Heart left ventricle (tissue), 13 donors: ENCODE measurements around the gene VPS26A.

Experiments
- POLR2A ChIP-seq, 2 donors: fragments of 450-650 bp; IDR thresholded peaks; one replicate each; pipeline ENCODE4 v1.6.1; 2017; ENCODE audit warnings: antibody characterized with exemption in 2 of 2, mild to moderate bottlenecking in 2 of 2, moderate library complexity in 2 of 2
- TF ChIP-seq, protein P1 (sequence below), 12 donors: fragments of 200-600 bp; sonication (generic) in 4 of 12; IDR thresholded peaks; one replicate each; pipeline versions ENCODE4 v1.5.0 to v1.8.0; 2018 to 2022; ENCODE audit warnings: antibody characterized with exemption in 12 of 12, mild to moderate bottlenecking in 5 of 12
- donor health status: ischemic (EF 13 %, LVEDD 7.1; RV severe dilation, severe dysfunction).
- donor health status: DM: no; HTN: yes; CAD: no.
- donor health status: DM: no; HTN: no; CAD: no.
- donor health status: ischemic (EF 25% LVEDD 6.9; RV normal size, moderate dysfunction).
- donor health status: ischemic (EF 25% LVEDD 5.7; RV mildly dilated, moderate dysfunction).
- donor health status: ischemic (EF 35%, LVEDD 5.7; RV mildly dilated, moderate dysfunction).
- donor health status: nonischemic (EF 11% LVEDD 7.7; RV severe dilation, severe dysfunction).
- donor health status: DM: yes; HTN: yes; CAD: no.
- donor health status: PGD.
- donor health status: ischemic (EF 29% LVEDD 5.4; RV normal size, mild dysfunction).
- donor health status: nonischemic (EF 23%, LVEDD 6.1; RV moderate dilation, normal function).

DNA sequence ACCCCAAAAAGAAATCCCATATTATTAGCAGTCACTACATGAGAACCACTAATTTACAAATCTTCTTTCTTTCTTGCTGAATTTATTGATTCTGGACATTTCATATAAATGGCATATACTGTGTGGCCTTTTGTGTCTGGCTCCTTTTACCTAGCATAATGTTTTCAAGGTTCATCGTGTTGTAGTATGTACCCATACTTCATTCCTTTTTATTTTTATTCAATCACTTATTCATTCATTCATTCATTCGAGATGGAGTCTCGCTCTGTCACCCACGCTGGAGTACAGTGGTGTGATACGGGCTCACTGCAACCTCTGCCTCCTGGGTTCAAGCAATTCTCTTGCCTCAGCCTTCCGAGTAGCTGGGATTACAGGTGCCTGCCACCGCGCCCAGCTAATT, 21.9 kb downstream of the VPS26A start:
- TF ChIP-seq POLR2A (IDR thresholded peaks at IDR 0.05): no peak
- TF ChIP-seq, protein P1, sequence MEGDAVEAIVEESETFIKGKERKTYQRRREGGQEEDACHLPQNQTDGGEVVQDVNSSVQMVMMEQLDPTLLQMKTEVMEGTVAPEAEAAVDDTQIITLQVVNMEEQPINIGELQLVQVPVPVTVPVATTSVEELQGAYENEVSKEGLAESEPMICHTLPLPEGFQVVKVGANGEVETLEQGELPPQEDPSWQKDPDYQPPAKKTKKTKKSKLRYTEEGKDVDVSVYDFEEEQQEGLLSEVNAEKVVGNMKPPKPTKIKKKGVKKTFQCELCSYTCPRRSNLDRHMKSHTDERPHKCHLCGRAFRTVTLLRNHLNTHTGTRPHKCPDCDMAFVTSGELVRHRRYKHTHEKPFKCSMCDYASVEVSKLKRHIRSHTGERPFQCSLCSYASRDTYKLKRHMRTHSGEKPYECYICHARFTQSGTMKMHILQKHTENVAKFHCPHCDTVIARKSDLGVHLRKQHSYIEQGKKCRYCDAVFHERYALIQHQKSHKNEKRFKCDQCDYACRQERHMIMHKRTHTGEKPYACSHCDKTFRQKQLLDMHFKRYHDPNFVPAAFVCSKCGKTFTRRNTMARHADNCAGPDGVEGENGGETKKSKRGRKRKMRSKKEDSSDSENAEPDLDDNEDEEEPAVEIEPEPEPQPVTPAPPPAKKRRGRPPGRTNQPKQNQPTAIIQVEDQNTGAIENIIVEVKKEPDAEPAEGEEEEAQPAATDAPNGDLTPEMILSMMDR (IDR thresholded peaks at IDR 0.05): no peak
